Gastrocnemius medialis (tissue), 4 donors: ENCODE data around the gene GSG1. TPM values are rescaled to one million over a fixed set of nuclear protein-coding genes. Genes with fewer than 3 reads are reported as not detected.

ENCODE experiments used
- ATAC-seq, 2 donors: fragments of 150-250 bp; one replicate each; pipeline ENCODE4 v1.9.1; 2016
- DNase-seq, 2 donors: peaks; one replicate each; pipeline ENCODE4 v3.0.0-alpha.2; 2019
- H3K27ac ChIP-seq, 4 donors: fragments of 200-600 bp; sonication (generic); 1 replicate in 1 of 4; 2 replicates in 3 of 4; pipeline ENCODE4 v1.5.1; 2016 to 2018; ENCODE audit warnings: mild to moderate bottlenecking in 2 of 4, moderate library complexity in 1 of 4
- H3K27me3 ChIP-seq, 3 donors: fragments of 200-600 bp; sonication (generic) in 2 of 3; 1 replicate in 1 of 3; 2 replicates in 2 of 3; pipeline versions ENCODE4 v1.5.1 to v1.6.0; 2016 to 2019; ENCODE audit warnings: mild to moderate bottlenecking in 1 of 3, moderate library complexity in 1 of 3
- H3K36me3 ChIP-seq, 2 donors: fragments of 200-600 bp; sonication (generic) in 1 of 2; one replicate each; pipeline ENCODE4 v1.5.1; 2017 to 2018
- H3K4me1 ChIP-seq, 2 donors: fragments of 200-600 bp; sonication (generic) in 1 of 2; one replicate each; pipeline ENCODE4 v1.5.1; 2016 to 2017; ENCODE audit warnings: mild to moderate bottlenecking in 2 of 2
- H3K4me3 ChIP-seq, 4 donors: fragments of 200-600 bp; sonication (generic) in 3 of 4; 1 replicate in 1 of 4; 2 replicates in 3 of 4; pipeline ENCODE4 v1.5.1; 2016 to 2019; ENCODE audit warnings: mild to moderate bottlenecking in 2 of 4
- H3K9me3 ChIP-seq, 3 donors: fragments of 200-600 bp; sonication (generic) in 2 of 3; 1 replicate in 1 of 3; 2 replicates in 2 of 3; pipeline ENCODE4 v1.5.1; 2016 to 2019
- POLR2A ChIP-seq, 2 donors: fragments of 450-650 bp; IDR thresholded peaks; one replicate each; pipeline ENCODE4 v1.6.1; 2017; ENCODE audit warnings: antibody characterized with exemption in 2 of 2, mild to moderate bottlenecking in 2 of 2, moderate library complexity in 2 of 2
- in situ Hi-C, 4 donors: fragments of 200-750 bp; cut with MboI; loops; one replicate each; pipeline versions ENCODE4 v1.15.0 to v1.8.0; 2017; ENCODE audit warnings: low sequenced_read_pairs in 4 of 4
- intact Hi-C: fragments of 100-400 bp; cut with DNase I; formaldehyde crosslinking; loops from one replicate; pipeline ENCODE4 v1.15.1; 2023; ENCODE audit warnings: low total_unique reads
- total RNA-seq, 4 donors: library from RNA; depleted of rRNA; stranded (reverse); fragments of >200 nt; gene quantifications; one replicate each; pipeline versions ENCODE4 v1.1.0 to v1.2.3, GENCODE V29; 2016
- TF ChIP-seq, protein P1 (sequence below), 5 experiments: fragments of 450-650 bp in 3 of 5; fragments of 200-600 bp in 2 of 5; sonication (generic) in 2 of 5; IDR thresholded peaks in 4 of 5; conservative IDR thresholded peaks in 1 of 5; 1 replicate in 4 of 5; 2 replicates in 1 of 5; pipeline ENCODE4 v1.5.1; 2016 to 2019; ENCODE audit warnings: antibody characterized with exemption in 5 of 5, mild to moderate bottlenecking in 3 of 5, moderate library complexity in 3 of 5

GSG1 gene
- total RNA-seq, 4 donors from 2014 or later = not detected

GRCh38 chr12:13044002-13044905 lies 59.2 kb downstream of the GSG1 start, which contains the start of gene FAM234B:
FAM234B (plus strand) TSS chr12:13044381; CDS start chr12:13044404, 23 bp downstream.
- Histone ChIP-seq H3K27me3 (no peaks in the 10 kb centered on the region), H3K27ac (peak within 1 kb of the TSS; percentile 64 to 80 (median 76)), H3K4me1 (peaks cover 0 to 3% of the 10 kb centered on the region in 2 donors), H3K36me3 (no peaks in the 10 kb centered on the region), H3K4me3 (peak within 1 kb of the TSS; percentile 99 to 100 (median 100)), H3K9me3 (no peaks in the 10 kb centered on the region)
- intact Hi-C loops (loop anchor here (1.0 kb wide), 1 partner anchor 44 kb away; the partner anchor contains the start of gene HEBP1), in situ Hi-C loops (no loop called here)
- peak; percentile 91 to 92 for ATAC-seq
- no peak for TF ChIP-seq POLR2A (IDR thresholded peaks at IDR 0.05)
- TF ChIP-seq, protein P1, sequence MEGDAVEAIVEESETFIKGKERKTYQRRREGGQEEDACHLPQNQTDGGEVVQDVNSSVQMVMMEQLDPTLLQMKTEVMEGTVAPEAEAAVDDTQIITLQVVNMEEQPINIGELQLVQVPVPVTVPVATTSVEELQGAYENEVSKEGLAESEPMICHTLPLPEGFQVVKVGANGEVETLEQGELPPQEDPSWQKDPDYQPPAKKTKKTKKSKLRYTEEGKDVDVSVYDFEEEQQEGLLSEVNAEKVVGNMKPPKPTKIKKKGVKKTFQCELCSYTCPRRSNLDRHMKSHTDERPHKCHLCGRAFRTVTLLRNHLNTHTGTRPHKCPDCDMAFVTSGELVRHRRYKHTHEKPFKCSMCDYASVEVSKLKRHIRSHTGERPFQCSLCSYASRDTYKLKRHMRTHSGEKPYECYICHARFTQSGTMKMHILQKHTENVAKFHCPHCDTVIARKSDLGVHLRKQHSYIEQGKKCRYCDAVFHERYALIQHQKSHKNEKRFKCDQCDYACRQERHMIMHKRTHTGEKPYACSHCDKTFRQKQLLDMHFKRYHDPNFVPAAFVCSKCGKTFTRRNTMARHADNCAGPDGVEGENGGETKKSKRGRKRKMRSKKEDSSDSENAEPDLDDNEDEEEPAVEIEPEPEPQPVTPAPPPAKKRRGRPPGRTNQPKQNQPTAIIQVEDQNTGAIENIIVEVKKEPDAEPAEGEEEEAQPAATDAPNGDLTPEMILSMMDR (IDR thresholded peaks at IDR 0.05 in 4 of 5, conservative IDR thresholded peaks at IDR 0.05 in 1 of 5) = no peak
- DNase-seq = peak; percentile 48 to 66

DNA sequence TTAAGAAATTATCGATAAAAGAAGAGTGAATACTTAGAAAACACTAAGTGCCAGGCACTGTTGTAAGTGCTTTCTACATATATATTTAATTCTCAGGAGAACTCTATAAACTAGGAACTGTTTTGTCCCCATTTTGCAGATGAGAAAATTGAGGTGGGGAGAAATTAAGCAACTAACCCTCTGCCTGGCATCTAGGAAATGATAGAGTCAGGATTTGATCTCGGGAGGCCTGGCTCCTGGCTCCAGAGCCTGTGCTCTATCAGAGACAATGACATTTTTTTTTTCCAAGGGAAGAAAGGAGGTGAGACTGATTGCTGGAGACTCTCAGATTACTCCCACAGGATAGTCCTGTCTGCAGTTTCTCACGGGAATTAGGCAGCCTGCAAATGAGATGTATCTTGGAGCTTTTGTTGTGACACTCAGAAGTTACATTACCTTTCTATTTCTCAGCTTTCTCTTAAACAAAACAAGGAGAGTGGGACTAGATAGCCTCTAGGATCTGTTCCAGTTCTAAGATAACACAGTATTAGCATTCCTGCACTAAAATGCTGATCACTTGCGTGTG lies 60.7 kb downstream of the GSG1 start:
- H3K27ac ChIP-seq = no peak overlapping the region
- no peak overlapping the region for H3K4me3 ChIP-seq
- no peak for DNase-seq
- no peaks in the 10 kb centered on the region for H3K27me3 ChIP-seq
- TF ChIP-seq, protein P1 (IDR thresholded peaks at IDR 0.05 in 4 of 5, conservative IDR thresholded peaks at IDR 0.05 in 1 of 5) = no peak
- TF ChIP-seq POLR2A (IDR thresholded peaks at IDR 0.05) = no peak
- no peaks in the 10 kb centered on the region for H3K36me3 ChIP-seq
- no peaks in the 10 kb centered on the region for H3K9me3 ChIP-seq
- peaks cover 0 to 3% of the 10 kb centered on the region in 2 donors for H3K4me1 ChIP-seq
- ATAC-seq = no peak
- intact Hi-C loops = no loop called here
- in situ Hi-C loops = no loop called here

- peaks cover 0 to 3% of the 10 kb centered on the region in 2 donors for H3K4me1 ChIP-seq
- ATAC-seq (no peak), DNase-seq (no peak)
- no peaks in the 10 kb centered on the region for H3K36me3 ChIP-seq
- no peak for TF ChIP-seq POLR2A (IDR thresholded peaks at IDR 0.05)
- TF ChIP-seq, protein P1 (IDR thresholded peaks at IDR 0.05 in 4 of 5, conservative IDR thresholded peaks at IDR 0.05 in 1 of 5) = no peak
- in situ Hi-C loops = no loop called here
- H3K27ac ChIP-seq = no peak overlapping the region
- no peaks in the 10 kb centered on the region for H3K27me3 ChIP-seq
- intact Hi-C loops = no loop called here
- H3K4me3 ChIP-seq = no peak overlapping the region
- H3K9me3 ChIP-seq = no peaks in the 10 kb centered on the region
These were observed 62.2 kb downstream of the GSG1 start for GRCh38 chr12:13041224-13041623.

GRCh38 chr12:13039328-13039956 lies 64.0 kb downstream of the GSG1 start:
- DNase-seq (no peak), ATAC-seq (no peak)
- H3K27me3 ChIP-seq = no peaks in the 10 kb centered on the region
- H3K4me3 ChIP-seq = no peak overlapping the region
- no peak for TF ChIP-seq POLR2A (IDR thresholded peaks at IDR 0.05)
- TF ChIP-seq, protein P1 (IDR thresholded peaks at IDR 0.05 in 4 of 5, conservative IDR thresholded peaks at IDR 0.05 in 1 of 5) = no peak
- in situ Hi-C loops = no loop called here
- no peaks in the 10 kb centered on the region for H3K4me1 ChIP-seq
- H3K27ac ChIP-seq = no peak overlapping the region
- no peaks in the 10 kb centered on the region for H3K9me3 ChIP-seq
- no peaks in the 10 kb centered on the region for H3K36me3 ChIP-seq
- intact Hi-C loops = no loop called here
